HFFc6 (cell line): Measurements from ENCODE around the gene LLPH. TPM values are rescaled to one million over a fixed set of nuclear protein-coding genes. Genes with fewer than 3 reads are reported as not detected.

ENCODE experiments used
- DNase-seq: peaks from one replicate; pipeline ENCODE4 v3.0.0-alpha.2; 2018
- H3K27ac Mint-ChIP-seq: 2 replicates; pipeline ENCODE4 v1.8.0; 2020; ENCODE audit warnings: mild to moderate bottlenecking, mixed read lengths
- H3K27me3 Mint-ChIP-seq: 2 replicates; pipeline ENCODE4 v1.8.0; 2021; ENCODE audit warnings: mild to moderate bottlenecking, moderate library complexity, mixed read lengths; ENCODE audit not compliant: insufficient read depth
- H3K36me3 Mint-ChIP-seq: 2 replicates; pipeline ENCODE4 v1.8.0; 2021; ENCODE audit warnings: low read depth, mixed read lengths
- H3K4me1 Mint-ChIP-seq: 2 replicates; pipeline ENCODE4 v1.8.0; 2020; ENCODE audit warnings: low read depth, mixed read lengths
- H3K4me3 Mint-ChIP-seq: 2 replicates; pipeline ENCODE4 v1.8.0; 2020; ENCODE audit warnings: mild to moderate bottlenecking, moderate library complexity, mixed read lengths
- H3K9me3 Mint-ChIP-seq: 2 replicates; pipeline ENCODE4 v1.8.0; 2020; ENCODE audit warnings: mild to moderate bottlenecking, mixed read lengths
- CTCF ChIP-seq: fragments of 200-600 bp; sonication (generic); IDR thresholded peaks from 2 replicates; pipeline ENCODE4 v1.5.0; 2021; ENCODE audit warnings: antibody characterized with exemption, mild to moderate bottlenecking
- total RNA-seq, 6 experiments: library from RNA; stranded (reverse); fragmentation: NEBNext Ultra II Directional; extraction: Animal tissue kit (Norgen Biotek cat#: 25700); gene quantifications; 2 replicates in 1 of 6; 3 replicates in 5 of 6; pipeline ENCODE4 v1.2.3, GENCODE V29; 2021

Gene LLPH
- total RNA-seq, 6 experiments from 2014 or later, result 41.1 to 53.1 (median 45.5) TPM

GRCh38 chr12:66131067-66131688 lies 628 bp upstream of the LLPH start:
- Mint-ChIP-seq H3K36me3 (peaks cover 40% of the 10 kb centered on the region), H3K27ac (peak overlapping the region; percentile 88), H3K9me3 (no peaks in the 10 kb centered on the region), H3K4me1 (peaks cover 60% of the 10 kb centered on the region), H3K4me3 (peak overlapping the region; percentile 94), H3K27me3 (peaks cover 4% of the 10 kb centered on the region)
- DNase-seq, result no peak
- no peak for TF ChIP-seq CTCF

DNA sequence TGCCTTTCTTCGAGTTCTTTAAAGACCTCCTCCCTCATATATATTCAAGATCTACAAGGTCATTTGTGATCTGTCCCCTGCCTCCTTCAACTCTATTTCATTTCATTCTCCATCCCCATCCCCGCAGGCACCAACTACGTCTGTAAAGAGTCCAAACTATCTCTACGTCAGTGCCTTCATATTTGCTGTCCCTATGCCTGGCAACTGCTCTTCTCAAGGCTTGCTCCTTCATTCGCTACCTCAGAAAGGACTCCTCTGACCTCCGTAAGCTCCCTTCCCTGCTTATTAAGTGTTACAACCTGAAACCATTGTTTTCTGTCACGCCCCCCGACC lies 650 bp downstream of the LLPH start:
- peak overlapping the region; percentile 88 for H3K27ac Mint-ChIP-seq
- H3K4me3 Mint-ChIP-seq, result peak overlapping the region; percentile 94
- no peaks in the 10 kb centered on the region for H3K9me3 Mint-ChIP-seq
- H3K36me3 Mint-ChIP-seq, result peaks cover 51% of the 10 kb centered on the region
- DNase-seq, result no peak
- no peak for TF ChIP-seq CTCF
- H3K4me1 Mint-ChIP-seq, result peaks cover 60% of the 10 kb centered on the region
- H3K27me3 Mint-ChIP-seq, result peaks cover 4% of the 10 kb centered on the region

DNA sequence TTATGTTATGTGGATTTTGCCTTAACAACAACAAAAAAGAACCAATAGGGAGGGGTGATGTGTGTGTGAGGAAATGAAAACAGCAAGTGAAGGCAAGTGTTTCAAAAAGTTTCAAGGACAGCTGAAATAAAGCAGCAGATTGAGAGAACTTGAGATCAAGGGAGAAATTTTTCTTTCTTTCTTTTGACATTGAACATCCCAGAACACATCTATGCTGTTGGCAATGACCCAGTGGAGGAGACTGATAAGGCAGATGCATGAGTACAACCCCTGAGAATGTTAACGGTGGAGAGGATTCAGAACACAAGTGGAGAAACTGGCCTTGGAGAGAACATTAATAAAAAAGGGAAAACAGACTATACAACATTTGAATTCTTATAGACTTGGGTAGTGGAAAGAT lies 2.9 kb downstream of the LLPH start:
- DNase-seq, result no peak
- TF ChIP-seq CTCF, result no peak
- peaks cover 4% of the 10 kb centered on the region for H3K27me3 Mint-ChIP-seq
- peaks cover 63% of the 10 kb centered on the region for H3K36me3 Mint-ChIP-seq
- 0 out of 2 replicates have a peak overlapping the region, but pooled peaks have one; percentile 13 for H3K4me3 Mint-ChIP-seq
- H3K9me3 Mint-ChIP-seq, result no peaks in the 10 kb centered on the region
- peaks cover 53% of the 10 kb centered on the region for H3K4me1 Mint-ChIP-seq
- no peak overlapping the region; the same call in 1 of the 2 replicates for H3K27ac Mint-ChIP-seq

- no peak overlapping the region for H3K4me3 Mint-ChIP-seq
- DNase-seq, result no peak
- no peaks in the 10 kb centered on the region for H3K9me3 Mint-ChIP-seq
- H3K27ac Mint-ChIP-seq, result no peak overlapping the region
- peak; percentile 55 for TF ChIP-seq CTCF
- H3K36me3 Mint-ChIP-seq, result peaks cover 18% of the 10 kb centered on the region
- H3K4me1 Mint-ChIP-seq, result peaks cover 14% of the 10 kb centered on the region; the same call in 1 of the 2 replicates
- no peaks in the 10 kb centered on the region for H3K27me3 Mint-ChIP-seq
These were observed 10.1 kb downstream of the LLPH start for GRCh38 chr12:66120477-66120876.

DNA sequence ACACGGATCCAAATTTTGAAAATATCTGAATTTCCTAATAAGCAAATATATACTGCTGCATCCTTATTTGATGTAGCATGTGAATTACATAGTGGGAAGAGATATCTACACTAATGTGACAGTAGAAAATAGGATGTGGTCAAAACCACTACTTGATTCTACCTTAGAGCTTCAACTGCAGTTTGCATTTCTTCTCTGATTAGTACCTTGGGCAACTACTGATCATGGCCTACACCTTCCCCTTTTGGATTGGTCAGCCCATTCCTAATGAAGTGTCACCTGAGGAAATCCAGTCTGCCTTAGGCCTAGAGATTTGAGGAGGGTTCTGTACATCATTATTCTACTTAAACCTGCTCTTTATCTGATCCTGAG lies 10.7 kb downstream of the LLPH start:
- TF ChIP-seq CTCF, result no peak
- Mint-ChIP-seq H3K36me3 (peaks cover 12% of the 10 kb centered on the region), H3K27ac (no peak overlapping the region), H3K4me1 (peaks cover 14% of the 10 kb centered on the region; the same call in 1 of the 2 replicates), H3K4me3 (no peak overlapping the region), H3K27me3 (no peaks in the 10 kb centered on the region), H3K9me3 (no peaks in the 10 kb centered on the region)
- no peak for DNase-seq
